Activated CD8-positive, alpha-beta T cell treated with anti-CD3 and anti-CD28 coated beads, Interleukin-2, amount 10 ng/mL, durations not matched to agents 7 days and 5 days (primary cell): ENCODE results near the gene AGT. TPM values are rescaled to one million over a fixed set of nuclear protein-coding genes. Genes with fewer than 3 reads are reported as not detected.

Source experiments
- ATAC-seq: fragments of 150-1000 bp; cut with Tn5 transposase; one replicate; pipeline ENCODE4 v1.10.0; 2021; ENCODE audit warnings: moderate library complexity
- CTCF ChIA-PET: fragments of 350-600 bp; sonication (Branson Sonifier 250); formaldehyde crosslinking; loops from one replicate; lab custom pipeline; 2021; ENCODE audit warnings: antibody characterized with exemption; lab: Charles Lee
- POLR2A ChIA-PET: fragments of 350-600 bp; sonication (Branson Sonifier 250); formaldehyde crosslinking; loops from one replicate; lab custom pipeline; 2021; ENCODE audit warnings: antibody characterized with exemption; lab: Charles Lee
- DNase-seq: peaks from one replicate; pipeline ENCODE4 v3.0.0-alpha.2; 2020
- H3K27ac Mint-ChIP-seq: one replicate; pipeline ENCODE4 v1.8.0; 2021; ENCODE audit warnings: mild to moderate bottlenecking, mixed read lengths
- H3K27me3 Mint-ChIP-seq: one replicate; pipeline ENCODE4 v1.8.0; 2021; ENCODE audit warnings: low read depth, mixed read lengths
- H3K36me3 Mint-ChIP-seq: one replicate; pipeline ENCODE4 v1.8.0; 2021; ENCODE audit warnings: low read depth, mixed read lengths
- H3K4me1 Mint-ChIP-seq: one replicate; pipeline ENCODE4 v1.8.0; 2021; ENCODE audit warnings: low read depth, mixed read lengths
- H3K4me3 Mint-ChIP-seq: one replicate; pipeline ENCODE4 v1.8.0; 2021; ENCODE audit warnings: mild to moderate bottlenecking, mixed read lengths
- H3K9me3 Mint-ChIP-seq: one replicate; pipeline ENCODE4 v1.8.0; 2022; ENCODE audit warnings: mixed read lengths; ENCODE audit not compliant: insufficient read depth
- total RNA-seq, 2 experiments: library from RNA; stranded (reverse); gene quantifications; one replicate each; pipeline ENCODE4 v1.2.3, GENCODE V29; 2021

Gene AGT
- total RNA-seq, 2 experiments from 2014 or later, result not detected

DNA sequence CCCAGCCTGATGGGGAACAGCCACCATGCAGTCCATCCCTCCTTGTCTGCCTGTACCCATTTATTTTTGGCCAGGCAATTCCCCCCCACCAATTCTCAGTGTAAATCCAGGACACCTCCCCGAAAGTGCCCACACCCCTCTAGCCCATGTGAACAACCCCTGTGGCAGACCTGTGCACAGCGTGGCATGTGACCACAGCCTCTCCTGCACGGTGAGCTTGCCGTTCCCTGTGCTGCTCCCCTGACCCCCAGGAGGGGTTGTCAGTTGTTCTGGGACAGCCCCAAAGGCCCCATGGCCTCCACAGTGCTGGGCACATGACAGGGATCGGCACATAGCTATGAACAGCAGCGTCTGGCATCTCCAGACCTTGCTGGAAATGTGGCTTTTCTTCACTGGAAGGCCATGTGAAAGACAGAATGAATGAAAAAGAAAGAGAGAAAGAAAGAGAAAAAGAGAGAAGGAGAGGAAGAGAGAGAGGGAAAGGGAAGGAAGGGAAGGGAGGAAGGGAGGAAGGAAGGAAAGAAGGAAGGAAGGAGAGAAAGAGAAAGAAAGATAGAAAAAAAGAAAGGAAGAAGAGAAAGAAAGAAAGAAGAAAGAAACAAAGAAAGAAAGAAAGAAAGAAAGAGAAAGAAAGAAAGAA is 37.2 kb upstream of the AGT start:
- ChIA-PET CTCF (no interaction called here), POLR2A (no interaction called here)
- no peaks in the 10 kb centered on the region for H3K36me3 Mint-ChIP-seq
- no peak overlapping the region for H3K4me3 Mint-ChIP-seq
- H3K9me3 Mint-ChIP-seq, result no peaks in the 10 kb centered on the region
- H3K27ac Mint-ChIP-seq, result no peak overlapping the region
- no peaks in the 10 kb centered on the region for H3K27me3 Mint-ChIP-seq
- peaks cover 8% of the 10 kb centered on the region for H3K4me1 Mint-ChIP-seq
- no peak for ATAC-seq
- no peak for DNase-seq

DNA sequence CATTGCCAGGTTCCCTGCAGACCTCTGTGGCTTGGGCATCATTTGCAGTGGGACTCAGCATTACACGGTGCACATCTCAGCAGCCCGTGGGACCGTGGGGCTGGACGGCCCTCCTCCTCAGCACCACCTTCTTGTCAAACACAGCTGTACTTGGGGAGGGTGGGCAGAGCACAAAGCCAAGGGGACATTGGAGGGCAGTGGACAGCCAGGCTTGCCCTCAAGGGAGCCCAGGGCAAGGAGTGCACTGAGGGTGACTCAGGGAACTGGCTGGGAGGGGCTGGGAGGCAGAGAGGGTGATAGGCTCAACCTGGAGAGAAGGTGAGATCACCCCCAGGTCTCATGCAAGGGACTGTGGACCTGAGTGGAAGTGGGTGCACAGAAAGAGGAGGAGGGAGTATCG is 36.7 kb upstream of the AGT start:
- no peaks in the 10 kb centered on the region for H3K9me3 Mint-ChIP-seq
- H3K27ac Mint-ChIP-seq, result no peak overlapping the region
- no peak overlapping the region for H3K4me3 Mint-ChIP-seq
- H3K36me3 Mint-ChIP-seq, result no peaks in the 10 kb centered on the region
- ATAC-seq (no peak), DNase-seq (no peak)
- H3K4me1 Mint-ChIP-seq, result peaks cover 8% of the 10 kb centered on the region
- ChIA-PET CTCF (no interaction called here), POLR2A (no interaction called here)
- no peaks in the 10 kb centered on the region for H3K27me3 Mint-ChIP-seq

DNA sequence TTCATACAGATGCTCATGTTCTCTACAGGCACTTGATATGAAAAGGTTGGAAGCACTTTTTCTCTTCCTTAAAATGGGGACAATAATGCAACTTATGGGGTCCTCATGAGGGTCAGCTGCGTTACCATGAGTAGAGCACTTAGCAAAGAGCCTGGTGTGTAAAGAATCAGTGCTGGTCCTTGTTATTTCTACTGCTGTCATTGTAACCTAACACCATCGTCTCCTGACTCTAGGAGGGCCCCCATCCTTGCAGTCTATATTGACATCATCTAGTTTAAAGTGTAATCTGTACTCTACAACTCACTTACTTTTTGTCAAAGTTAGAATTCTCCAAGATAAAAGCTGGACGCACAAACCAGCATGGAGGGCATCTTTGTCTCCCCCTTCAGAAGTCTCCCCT is 35.7 kb upstream of the AGT start:
- peaks cover 8% of the 10 kb centered on the region for H3K4me1 Mint-ChIP-seq
- CTCF ChIA-PET, result no interaction called here
- no peak for DNase-seq

DNA sequence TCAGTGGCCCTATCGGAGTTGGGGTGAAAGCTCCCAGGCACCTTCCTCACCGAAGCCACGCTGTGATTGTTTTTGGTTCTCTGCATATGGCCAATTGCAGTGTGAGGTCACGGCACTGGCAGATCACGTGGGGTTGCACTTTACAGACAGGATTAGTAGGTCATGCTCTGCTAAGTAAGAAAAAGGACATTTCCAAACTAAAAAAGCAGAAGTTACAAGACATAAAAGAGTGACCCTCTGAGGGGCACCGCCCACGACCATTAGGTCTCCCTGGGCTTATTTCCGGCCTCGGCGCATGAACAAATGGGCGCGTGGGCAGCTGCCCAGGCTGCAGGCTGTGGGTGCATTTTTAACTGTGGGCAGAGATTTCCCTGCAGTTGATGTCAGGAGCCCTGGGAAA is 35.2 kb upstream of the AGT start:
- Mint-ChIP-seq H3K9me3 (no peaks in the 10 kb centered on the region), H3K27ac (no peak overlapping the region), H3K27me3 (no peaks in the 10 kb centered on the region), H3K4me1 (peaks cover 8% of the 10 kb centered on the region), H3K4me3 (no peak overlapping the region), H3K36me3 (no peaks in the 10 kb centered on the region)
- no peak for DNase-seq
- CTCF ChIA-PET, result no interaction called here
- POLR2A ChIA-PET, result no interaction called here
- no peak for ATAC-seq

More for the DNA sequence above, 35.7 kb upstream of the AGT start:
- Mint-ChIP-seq H3K36me3 (no peaks in the 10 kb centered on the region), H3K27ac (no peak overlapping the region), H3K27me3 (no peaks in the 10 kb centered on the region), H3K9me3 (no peaks in the 10 kb centered on the region), H3K4me3 (no peak overlapping the region)
- POLR2A ChIA-PET, result no interaction called here
- ATAC-seq, result no peak

DNA sequence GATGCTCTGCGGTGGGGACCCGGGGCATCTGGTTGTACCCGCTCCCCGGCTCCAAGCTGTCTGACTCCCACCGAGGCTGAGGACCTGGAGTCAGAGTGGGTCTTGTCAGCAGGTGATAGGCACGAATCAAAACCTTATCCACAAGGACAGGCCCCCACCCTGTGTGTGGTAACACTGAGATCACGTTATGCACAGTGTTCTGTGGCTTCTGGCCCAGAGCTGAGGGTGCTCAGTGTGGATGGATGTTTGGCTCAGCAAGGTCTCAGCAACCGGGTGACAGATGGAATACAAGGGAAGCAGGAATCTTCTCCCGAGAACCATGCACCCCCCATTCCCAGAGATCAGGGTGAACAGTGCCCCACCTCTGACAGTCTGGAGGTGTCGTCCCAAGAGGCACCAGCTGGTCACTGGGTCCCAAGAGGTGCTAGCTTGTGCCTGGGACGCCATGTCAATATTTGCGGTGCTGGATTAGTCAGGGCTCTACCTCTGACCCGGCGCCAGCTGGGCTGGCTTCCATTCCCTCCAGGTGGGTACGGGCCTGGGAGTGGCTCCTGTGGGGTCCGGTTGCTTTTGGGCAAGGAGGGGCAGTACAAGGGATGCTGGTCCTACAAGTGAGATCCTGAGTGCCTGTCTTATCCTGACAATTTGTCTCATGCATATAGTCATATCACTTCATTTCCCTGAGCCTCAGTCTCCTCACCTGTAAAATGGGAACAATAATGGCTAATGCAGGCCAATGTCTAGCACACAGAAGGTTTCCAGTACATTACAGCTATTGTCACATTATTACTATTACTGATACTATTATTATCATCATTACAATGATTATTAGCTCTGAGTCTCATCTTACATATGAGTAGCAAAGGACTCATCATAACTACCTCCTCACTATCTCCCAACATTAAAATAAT is 34.2 kb upstream of the AGT start:
- Mint-ChIP-seq H3K4me1 (peaks cover 3% of the 10 kb centered on the region), H3K36me3 (no peaks in the 10 kb centered on the region), H3K4me3 (no peak overlapping the region), H3K27me3 (no peaks in the 10 kb centered on the region), H3K9me3 (no peaks in the 10 kb centered on the region), H3K27ac (no peak overlapping the region)
- DNase-seq, result no peak
- ChIA-PET CTCF (no interaction called here), POLR2A (no interaction called here)
- no peak for ATAC-seq

DNA sequence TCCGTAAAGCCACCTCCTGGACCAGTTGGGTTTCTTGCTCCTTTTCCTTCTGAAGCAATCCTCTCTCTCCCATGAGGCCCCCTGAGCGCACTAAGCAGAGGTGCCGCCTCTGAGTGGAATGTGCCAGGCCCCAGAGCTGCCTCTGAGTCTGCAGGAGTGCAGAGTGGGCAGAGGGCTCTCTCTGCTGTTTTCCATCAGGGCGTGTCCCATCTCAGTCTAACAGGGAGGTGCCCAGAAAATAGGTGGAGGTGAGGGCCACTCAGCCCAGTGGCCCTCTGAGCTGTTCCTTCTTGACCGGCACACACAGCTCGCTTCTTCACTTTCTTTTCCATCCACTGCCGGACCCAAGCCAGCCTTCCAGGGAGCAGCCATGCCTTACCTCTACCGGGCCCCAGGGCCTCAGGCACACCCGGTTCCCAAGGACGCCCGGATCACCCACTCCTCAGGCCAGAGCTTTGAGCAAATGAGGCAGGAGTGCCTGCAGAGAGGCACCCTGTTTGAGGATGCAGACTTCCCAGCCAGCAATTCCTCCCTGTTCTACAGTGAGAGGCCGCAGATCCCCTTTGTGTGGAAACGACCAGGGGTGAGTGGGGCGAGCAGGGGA is 33.3 kb upstream of the AGT start, which contains the start of gene CAPN9:
Gene CAPN9, plus strand, starts transcription at position 262 of the 604 bp plus-strand sequence. Its CDS starts 109 bp downstream, at position 371.
- no peak within 1 kb of the TSS for H3K4me3 Mint-ChIP-seq
- H3K9me3 Mint-ChIP-seq, result no peaks in the 10 kb centered on the region
- DNase-seq (no peak), ATAC-seq (no peak)
- H3K27ac Mint-ChIP-seq, result no peak within 1 kb of the TSS
- H3K4me1 Mint-ChIP-seq, result no peaks in the 10 kb centered on the region
- H3K27me3 Mint-ChIP-seq, result no peaks in the 10 kb centered on the region
- ChIA-PET CTCF (no interaction called here), POLR2A (no interaction called here)
- H3K36me3 Mint-ChIP-seq, result no peaks in the 10 kb centered on the region

DNA sequence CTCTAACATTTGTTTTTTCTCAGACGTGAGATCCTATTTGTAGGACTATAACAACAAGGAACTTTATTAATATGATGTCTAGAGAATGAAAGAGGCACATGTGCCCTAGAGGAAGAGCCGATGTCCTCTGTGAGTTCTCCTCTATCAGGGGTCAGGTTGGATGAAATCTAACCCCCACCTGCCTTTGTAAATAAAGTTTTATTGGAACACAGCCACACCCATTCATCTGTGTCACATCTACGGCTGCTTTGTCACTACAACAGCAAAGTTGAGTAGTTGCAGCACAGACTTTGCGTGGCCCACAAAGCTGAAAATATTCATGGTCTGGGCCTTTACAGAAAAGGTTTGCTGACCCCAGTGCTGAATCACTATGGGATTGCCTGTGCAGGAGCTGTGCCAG is 32.7 kb upstream of the AGT start:
- ChIA-PET CTCF (no interaction called here), POLR2A (no interaction called here)
- no peaks in the 10 kb centered on the region for H3K4me1 Mint-ChIP-seq
- no peaks in the 10 kb centered on the region for H3K9me3 Mint-ChIP-seq
- H3K36me3 Mint-ChIP-seq, result no peaks in the 10 kb centered on the region
- no peak overlapping the region for H3K27ac Mint-ChIP-seq
- no peaks in the 10 kb centered on the region for H3K27me3 Mint-ChIP-seq
- DNase-seq (no peak), ATAC-seq (no peak)
- no peak overlapping the region for H3K4me3 Mint-ChIP-seq

DNA sequence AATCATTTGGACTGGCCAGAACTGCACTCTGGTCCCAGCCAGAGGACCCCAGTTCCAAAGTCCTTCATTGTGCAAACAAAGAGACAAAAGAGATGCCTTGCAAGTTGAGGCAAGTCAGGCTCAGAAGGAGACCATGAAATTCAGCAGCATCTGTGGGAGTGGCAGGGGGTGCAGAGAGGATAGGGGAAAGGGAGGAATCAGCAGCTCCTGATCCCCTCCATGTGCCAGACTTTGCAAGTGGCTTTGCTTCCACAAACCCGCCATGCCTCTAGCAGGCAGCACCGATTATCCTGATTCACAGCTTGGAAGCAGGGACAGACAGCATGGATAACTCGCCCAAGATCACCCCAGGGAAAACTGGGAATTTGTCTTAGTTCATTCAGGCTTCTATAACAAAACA is 31.1 kb upstream of the AGT start:
- peaks cover 2% of the 10 kb centered on the region for H3K27me3 Mint-ChIP-seq
- H3K27ac Mint-ChIP-seq, result no peak overlapping the region
- ChIA-PET CTCF (no interaction called here), POLR2A (no interaction called here)
- no peaks in the 10 kb centered on the region for H3K9me3 Mint-ChIP-seq
- H3K36me3 Mint-ChIP-seq, result no peaks in the 10 kb centered on the region
- no peak for DNase-seq
- H3K4me3 Mint-ChIP-seq, result no peak overlapping the region
- no peaks in the 10 kb centered on the region for H3K4me1 Mint-ChIP-seq
- ATAC-seq, result no peak

DNA sequence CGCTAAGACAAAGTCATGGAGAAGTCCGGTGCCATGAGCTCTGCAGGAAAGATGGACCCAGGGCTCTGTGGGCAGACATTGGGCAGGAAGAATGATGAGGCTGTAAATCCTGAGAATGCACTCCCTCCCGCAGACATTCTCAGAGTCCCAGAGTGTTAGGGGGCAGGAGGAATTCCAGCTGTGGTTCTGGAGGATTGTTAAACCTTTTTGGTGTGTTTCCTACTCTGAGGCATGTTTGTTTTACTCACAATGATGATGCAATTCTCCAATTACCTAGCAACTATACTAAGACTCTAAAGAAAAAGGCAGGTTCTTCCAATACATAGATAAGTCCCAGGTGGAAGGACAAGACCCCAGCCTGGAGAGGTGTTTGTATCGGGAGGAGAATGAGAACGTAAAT is 30.5 kb upstream of the AGT start:
- Mint-ChIP-seq H3K27me3 (peaks cover 2% of the 10 kb centered on the region), H3K4me3 (no peak overlapping the region), H3K27ac (no peak overlapping the region), H3K9me3 (no peaks in the 10 kb centered on the region), H3K4me1 (no peaks in the 10 kb centered on the region), H3K36me3 (no peaks in the 10 kb centered on the region)
- ChIA-PET POLR2A (no interaction called here), CTCF (no interaction called here)
- ATAC-seq (no peak), DNase-seq (no peak)

DNA sequence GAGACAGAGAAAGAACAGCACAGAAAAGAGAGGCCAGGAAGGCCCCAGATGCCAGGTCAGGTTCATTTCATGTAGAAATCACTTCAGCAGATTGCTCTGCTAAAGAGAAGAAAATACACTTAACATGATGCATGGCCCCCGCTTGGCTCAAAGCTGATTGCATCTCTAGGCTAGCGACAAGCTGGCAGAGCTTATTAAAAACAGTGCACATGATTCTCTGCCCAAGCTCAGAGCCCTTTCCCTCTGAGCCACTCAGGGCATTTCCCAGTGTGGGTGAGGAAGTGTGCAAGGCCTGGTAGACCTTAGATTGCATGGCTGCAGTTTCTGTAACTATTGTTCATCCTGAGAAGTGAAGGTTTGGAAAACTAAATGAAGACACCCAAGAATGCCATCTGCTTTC is 30.0 kb upstream of the AGT start:
- H3K27ac Mint-ChIP-seq, result no peak overlapping the region

DNA sequence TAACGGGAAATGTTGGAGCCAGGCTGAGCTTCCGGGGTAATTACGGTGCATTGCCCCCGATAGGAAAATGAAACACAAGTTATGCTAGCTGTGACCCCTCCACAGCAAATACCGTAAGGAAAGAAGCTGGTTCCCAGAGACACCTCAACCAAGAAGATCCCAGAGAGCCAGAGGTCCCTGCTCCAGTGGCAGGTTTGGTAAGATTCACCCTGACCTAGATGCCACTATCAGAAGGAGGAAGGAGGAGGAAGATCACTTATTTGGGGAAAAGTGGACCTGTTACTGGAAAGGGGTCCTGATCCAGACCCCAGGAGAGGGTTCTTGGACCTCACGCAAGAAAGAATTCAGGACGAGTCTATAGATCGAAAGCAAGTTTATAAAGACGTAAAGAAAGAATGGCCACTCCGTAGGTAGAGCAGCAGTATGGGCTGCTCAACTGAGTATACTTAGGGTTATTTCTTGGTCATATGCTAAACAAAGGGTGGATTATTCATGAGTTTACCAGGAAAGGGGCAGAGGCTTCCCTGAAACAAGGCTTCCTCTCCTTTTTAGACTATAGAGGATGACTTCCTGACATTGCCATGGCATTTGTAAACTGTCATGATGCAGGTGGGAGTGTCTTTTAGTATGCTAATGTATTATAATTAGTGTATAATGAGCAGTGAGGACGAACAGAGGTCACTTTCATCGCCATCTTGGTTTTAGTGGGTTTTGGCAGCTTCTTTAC is 25.8 kb upstream of the AGT start:
- Mint-ChIP-seq H3K4me3 (no peak overlapping the region), H3K4me1 (no peaks in the 10 kb centered on the region), H3K36me3 (no peaks in the 10 kb centered on the region), H3K27ac (no peak overlapping the region), H3K9me3 (no peaks in the 10 kb centered on the region), H3K27me3 (peaks cover 11% of the 10 kb centered on the region)
- CTCF ChIA-PET, result no interaction called here
- POLR2A ChIA-PET, result no interaction called here
- DNase-seq (no peak), ATAC-seq (no peak)

More for the DNA sequence above, 30.0 kb upstream of the AGT start:
- ATAC-seq (no peak), DNase-seq (no peak)
- ChIA-PET CTCF (no interaction called here), POLR2A (no interaction called here)
- no peaks in the 10 kb centered on the region for H3K9me3 Mint-ChIP-seq
- H3K36me3 Mint-ChIP-seq, result no peaks in the 10 kb centered on the region
- H3K27me3 Mint-ChIP-seq, result peaks cover 2% of the 10 kb centered on the region
- H3K4me1 Mint-ChIP-seq, result no peaks in the 10 kb centered on the region
- no peak overlapping the region for H3K4me3 Mint-ChIP-seq
